ENCODE results near the gene INHBB.

Gene INHBB

DNA sequence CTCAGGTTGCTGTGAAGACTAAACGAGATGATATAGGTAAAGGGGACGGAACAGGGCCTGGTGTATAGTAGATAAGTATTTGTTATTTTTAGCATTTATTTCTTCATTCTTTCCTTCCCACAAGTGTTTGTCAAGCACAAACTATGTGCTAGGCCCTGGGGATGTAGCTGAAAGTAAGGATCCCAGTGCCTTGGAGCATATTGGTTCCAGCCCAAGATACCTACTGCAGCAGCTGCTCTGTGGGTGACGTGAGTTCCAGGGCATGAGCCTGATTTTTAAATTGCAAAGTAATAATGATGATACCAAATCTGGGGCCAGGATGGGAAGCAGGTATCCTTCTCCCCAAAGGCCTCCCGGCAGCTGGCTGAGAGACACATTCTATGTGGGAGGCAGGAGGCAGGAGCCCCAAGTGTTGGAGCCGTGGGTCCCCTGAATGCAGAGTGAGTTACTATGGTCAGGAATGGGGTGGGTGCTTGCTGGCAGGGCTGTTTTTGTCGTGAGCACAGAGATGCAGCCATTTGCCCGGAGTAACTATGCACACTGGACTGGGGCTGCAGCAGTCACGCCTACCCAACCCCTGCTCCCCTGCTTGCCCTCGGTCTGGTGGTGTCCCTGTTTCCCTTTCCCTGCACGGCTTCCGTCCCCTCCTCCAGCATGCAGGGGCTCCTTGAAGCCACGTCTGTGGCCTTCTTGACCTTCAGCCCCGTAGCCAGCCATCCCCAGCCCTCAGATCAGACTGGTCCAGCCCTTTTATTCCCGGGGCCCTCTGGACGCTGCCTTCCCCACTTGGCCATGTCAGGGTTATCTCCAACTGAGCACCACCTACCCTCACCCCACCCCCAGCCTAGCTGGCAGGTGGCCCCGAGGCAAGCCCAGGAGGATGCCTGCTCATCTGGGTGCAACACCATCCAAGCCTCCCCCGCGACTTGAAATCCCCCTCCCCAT lies 52.4 kb downstream of the INHBB start:
- DNase-seq (ENCODE audit: low read depth in 2 of 2), result no peak

DNA sequence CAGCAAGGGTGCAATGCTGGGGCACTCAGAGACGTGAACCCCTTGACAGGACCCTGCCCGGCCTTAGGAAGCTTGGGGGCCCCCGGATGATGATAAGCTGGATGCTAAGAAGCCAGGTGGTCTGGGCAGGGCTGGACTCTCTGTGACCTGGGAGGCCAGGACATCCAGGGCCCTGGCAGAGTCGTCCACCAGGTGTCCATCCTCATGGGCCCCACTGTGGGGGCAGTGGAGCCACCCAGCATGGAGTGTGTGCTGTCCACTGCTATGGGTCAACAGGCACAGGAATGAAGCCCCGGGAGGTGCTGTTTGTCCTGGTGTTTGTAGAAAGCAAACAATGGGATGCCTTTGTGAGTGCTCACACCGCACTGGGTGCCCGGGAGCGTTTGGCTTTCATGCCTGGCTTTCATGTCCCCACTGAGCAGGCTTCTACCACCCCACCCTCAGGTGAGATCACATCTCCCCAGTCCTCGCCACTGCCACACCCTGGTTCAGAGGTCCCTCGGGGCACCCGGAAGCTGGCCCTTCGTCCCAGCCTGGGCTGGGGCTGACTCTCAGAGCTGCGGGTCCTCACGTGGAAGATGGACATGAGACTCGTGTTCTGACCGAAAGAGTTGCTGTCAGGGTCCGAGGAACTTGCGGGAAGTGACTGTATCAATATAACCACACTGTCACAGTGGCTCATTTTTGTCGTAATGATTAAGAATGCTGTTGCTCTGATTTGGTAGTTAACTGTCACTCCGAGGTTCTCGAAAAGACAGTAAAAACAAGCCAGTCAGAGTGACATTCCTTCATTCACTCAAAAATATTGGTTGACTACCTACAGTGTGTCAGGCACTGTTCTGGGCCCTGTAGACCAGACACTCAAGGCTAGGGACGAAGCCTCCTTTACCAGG lies 53.3 kb downstream of the INHBB start:
- no peak for DNase-seq (ENCODE audit: low read depth in 2 of 2)

DNA sequence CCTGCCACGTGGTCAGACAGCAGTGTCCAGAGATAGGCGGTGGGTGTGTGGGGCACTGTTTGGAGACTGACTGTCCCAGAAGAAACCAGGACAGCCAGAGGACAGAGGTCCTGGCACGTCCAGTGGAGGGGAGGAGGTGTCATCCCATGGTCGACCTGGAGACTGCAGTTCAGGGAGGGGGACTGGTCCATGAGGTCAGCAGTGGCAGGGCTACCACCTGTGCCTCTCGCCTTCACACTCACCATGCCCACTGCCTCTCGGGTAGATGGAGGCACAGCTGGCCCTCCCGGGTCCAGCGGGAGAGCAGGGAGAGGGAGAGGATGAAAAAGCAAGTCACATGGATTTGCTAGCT lies 53.9 kb downstream of the INHBB start:
- no peak for DNase-seq (ENCODE audit: low read depth in 2 of 2)

DNA sequence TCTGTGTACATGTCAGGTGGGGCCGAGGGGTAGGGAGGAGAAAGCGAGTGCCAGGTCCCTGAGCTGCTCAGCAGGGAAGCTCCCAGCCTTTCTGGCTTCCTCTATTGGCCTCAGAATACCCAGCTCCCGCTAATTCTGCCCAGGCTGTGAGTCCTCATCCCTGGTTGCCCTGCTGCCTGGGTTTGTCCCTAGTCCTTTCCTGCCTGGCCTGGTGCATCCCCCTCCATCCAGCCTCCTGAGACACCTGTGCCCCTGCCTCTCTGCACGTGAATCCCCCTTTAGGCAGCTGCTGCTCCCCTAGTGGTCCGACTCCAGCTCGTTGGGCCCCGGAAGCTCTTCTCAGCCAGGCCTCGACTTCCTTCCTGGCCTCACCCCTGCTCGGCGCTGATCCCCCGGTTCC lies 54.6 kb downstream of the INHBB start:
- DNase-seq (ENCODE audit: low read depth in 2 of 2), result no peak

Measured in stimulated activated CD8-positive, alpha-beta memory T cell treated with anti-CD3 and anti-CD28 coated beads, Interleukin-2, amount 100 ng/mL, for 1 hour (primary cell).